Activated naive CD4-positive, alpha-beta T cell treated with anti-CD3 and anti-CD28 coated beads, Interleukin-2, amount 50 U/mL, for 72 hours (primary cell): Measurements from ENCODE around the gene NT5DC4. TPM values are rescaled to one million over a fixed set of nuclear protein-coding genes. Genes with fewer than 3 reads are reported as not detected.

Experiments used
- ATAC-seq, 2 donors: fragments of 150-1000 bp; cut with Tn5 transposase; 2 replicates each; pipeline ENCODE4 v1.10.0; 2021; ENCODE audit warnings: mild to moderate bottlenecking in 2 of 2, moderate library complexity in 2 of 2
- DNase-seq, 2 donors: peaks; one replicate each; pipeline ENCODE4 v3.0.0; 2021 to 2022; ENCODE audit warnings: low spot score in 2 of 2
- H3K27ac Mint-ChIP-seq, 2 donors: one replicate each; pipeline ENCODE4 v1.8.0; 2022; ENCODE audit warnings: mild to moderate bottlenecking in 2 of 2, mixed read lengths in 2 of 2
- H3K36me3 Mint-ChIP-seq, 2 donors: one replicate each; pipeline ENCODE4 v1.8.0; 2022; ENCODE audit warnings: mixed read lengths in 2 of 2
- H3K9me3 Mint-ChIP-seq, 2 donors: one replicate each; pipeline ENCODE4 v1.8.0; 2022; ENCODE audit warnings: mixed read lengths in 2 of 2
- total RNA-seq, 2 donors: library from RNA; stranded (reverse); gene quantifications; one replicate each; pipeline ENCODE4 v1.2.3, GENCODE V29; 2022

The NT5DC4 gene
- total RNA-seq, 2 donors from 2014 or later: not detected

- peaks cover 38 to 53% of the 10 kb centered on the region in 2 donors for H3K36me3 Mint-ChIP-seq
- H3K9me3 Mint-ChIP-seq: no peaks in the 10 kb centered on the region
- no peak overlapping the region for H3K27ac Mint-ChIP-seq
- DNase-seq (no peak), ATAC-seq (no peak)
Observed at GRCh38 chr2:112758711-112759110, 37.9 kb downstream of the NT5DC4 start.

GRCh38 chr2:112760149-112760548, 39.3 kb downstream of the NT5DC4 start:
- DNase-seq (no peak), ATAC-seq (no peak)
- Mint-ChIP-seq H3K27ac (no peak overlapping the region), H3K36me3 (peaks cover 33 to 48% of the 10 kb centered on the region in 2 donors), H3K9me3 (no peaks in the 10 kb centered on the region)

- no peak for ATAC-seq
- no peak for DNase-seq
- H3K36me3 Mint-ChIP-seq: peaks cover 18 to 36% of the 10 kb centered on the region in 2 donors
- H3K27ac Mint-ChIP-seq: no peak overlapping the region
- H3K9me3 Mint-ChIP-seq: no peaks in the 10 kb centered on the region
Observed at GRCh38 chr2:112762276-112762675, 41.5 kb downstream of the NT5DC4 start.

- DNase-seq (peak; percentile 92 to 96), ATAC-seq (peak; percentile 98)
- H3K9me3 Mint-ChIP-seq: no peaks in the 10 kb centered on the region
- H3K27ac Mint-ChIP-seq: peak within 1 kb of the TSS; percentile 97 to 98
- peaks cover 18 to 37% of the 10 kb centered on the region in 2 donors for H3K36me3 Mint-ChIP-seq
Observed at GRCh38 chr2:112764071-112765044, 43.5 kb downstream of the NT5DC4 start, which contains the start of gene CKAP2L. CKAP2L (minus strand) TSS chr2:112764609; CDS start chr2:112764598, 11 bp downstream.

- no peaks in the 10 kb centered on the region for H3K9me3 Mint-ChIP-seq
Observed at GRCh38 chr2:112765251-112765650, 44.4 kb downstream of the NT5DC4 start.

GRCh38 chr2:112767693-112768330, 47.0 kb downstream of the NT5DC4 start:
- no peak for ATAC-seq
- H3K9me3 Mint-ChIP-seq: no peaks in the 10 kb centered on the region

More at GRCh38 chr2:112765251-112765650, 44.4 kb downstream of the NT5DC4 start:
- ATAC-seq (no peak), DNase-seq (no peak)
- H3K36me3 Mint-ChIP-seq: peaks cover 18 to 37% of the 10 kb centered on the region in 2 donors
- H3K27ac Mint-ChIP-seq: peak overlapping the region in 1 of 2 donors; percentile 97

GRCh38 chr2:112768432-112768831, 47.6 kb downstream of the NT5DC4 start:
- no peak for ATAC-seq
- no peak for DNase-seq
- no peaks in the 10 kb centered on the region for H3K9me3 Mint-ChIP-seq
- no peak overlapping the region for H3K27ac Mint-ChIP-seq
- peaks cover 12 to 24% of the 10 kb centered on the region in 2 donors for H3K36me3 Mint-ChIP-seq

More at GRCh38 chr2:112767693-112768330, 47.0 kb downstream of the NT5DC4 start:
- Mint-ChIP-seq H3K27ac (no peak overlapping the region), H3K36me3 (peaks cover 18 to 28% of the 10 kb centered on the region in 2 donors)
- no peak for DNase-seq

- no peak for ATAC-seq
- no peak for DNase-seq
- H3K9me3 Mint-ChIP-seq: peaks cover 4 to 6% of the 10 kb centered on the region in 2 donors
- peaks cover 3 to 15% of the 10 kb centered on the region in 2 donors for H3K36me3 Mint-ChIP-seq
- no peak overlapping the region for H3K27ac Mint-ChIP-seq
Observed at GRCh38 chr2:112772322-112772721, 51.5 kb downstream of the NT5DC4 start.

- no peak for ATAC-seq
- DNase-seq: no peak
- Mint-ChIP-seq H3K9me3 (peaks cover 4 to 9% of the 10 kb centered on the region in 2 donors), H3K36me3 (peaks cover 6 to 8% of the 10 kb centered on the region in 2 donors), H3K27ac (no peak overlapping the region)
Observed at GRCh38 chr2:112772911-112773475, 52.2 kb downstream of the NT5DC4 start.

- no peak for DNase-seq
- no peak for ATAC-seq
- H3K27ac Mint-ChIP-seq: no peak overlapping the region
- H3K9me3 Mint-ChIP-seq: peaks cover 4 to 9% of the 10 kb centered on the region in 2 donors
- H3K36me3 Mint-ChIP-seq: peaks cover 6% of the 10 kb centered on the region in 2 donors
Observed at GRCh38 chr2:112773556-112773955, 52.7 kb downstream of the NT5DC4 start.

- Mint-ChIP-seq H3K27ac (no peak overlapping the region), H3K36me3 (peaks cover 6% of the 10 kb centered on the region in 2 donors), H3K9me3 (peaks cover 4 to 9% of the 10 kb centered on the region in 2 donors)
- no peak for DNase-seq
- ATAC-seq: no peak
Observed at GRCh38 chr2:112774536-112775285, 53.9 kb downstream of the NT5DC4 start.

- no peak overlapping the region for H3K27ac Mint-ChIP-seq
- H3K9me3 Mint-ChIP-seq: peaks cover 4 to 9% of the 10 kb centered on the region in 2 donors
- H3K36me3 Mint-ChIP-seq: peaks cover 6% of the 10 kb centered on the region in 2 donors
- ATAC-seq (no peak), DNase-seq (no peak)
Observed at GRCh38 chr2:112776113-112776512, 55.3 kb downstream of the NT5DC4 start.

GRCh38 chr2:112777036-112777435, 56.2 kb downstream of the NT5DC4 start:
- peaks cover 6% of the 10 kb centered on the region in 2 donors for H3K36me3 Mint-ChIP-seq
- no peak overlapping the region for H3K27ac Mint-ChIP-seq
- peaks cover 4 to 9% of the 10 kb centered on the region in 2 donors for H3K9me3 Mint-ChIP-seq
- DNase-seq (no peak), ATAC-seq (no peak)

- peaks cover 4 to 9% of the 10 kb centered on the region in 2 donors for H3K9me3 Mint-ChIP-seq
- ATAC-seq: no peak
- peaks cover 6% of the 10 kb centered on the region in 2 donors for H3K36me3 Mint-ChIP-seq
- no peak overlapping the region for H3K27ac Mint-ChIP-seq
- DNase-seq: no peak
Observed at GRCh38 chr2:112779598-112779997, 58.8 kb downstream of the NT5DC4 start.

GRCh38 chr2:112782234-112782799, 61.5 kb downstream of the NT5DC4 start:
- no peak overlapping the region for H3K27ac Mint-ChIP-seq
- H3K9me3 Mint-ChIP-seq: peaks cover 0 to 3% of the 10 kb centered on the region in 2 donors
- ATAC-seq (peak in 1 of 2 donors; percentile 53), DNase-seq (no peak)
- peaks cover 0 to 2% of the 10 kb centered on the region in 2 donors for H3K36me3 Mint-ChIP-seq
